Epithelial cell of esophagus (primary cell): ENCODE results near the gene EFCAB6.

Experiments used
- DNase-seq: peaks from one replicate; pipeline ENCODE4 v3.0.0; 2010; ENCODE audit warnings: low read depth
- H3K4me3 ChIP-seq: 2 replicates; pipeline ENCODE4 v1.5.1; 2011; ENCODE audit warnings: mild to moderate bottlenecking, low read length, control low read depth
- TF ChIP-seq, protein P1 (sequence below): IDR thresholded peaks from 2 replicates; pipeline ENCODE4 v1.5.1; 2011; ENCODE audit warnings: low read depth, mild to moderate bottlenecking, low read length, control low read depth, inconsistent platforms; ENCODE audit not compliant: insufficient read depth; ENCODE audit errors: missing control alignments

Gene EFCAB6

DNA sequence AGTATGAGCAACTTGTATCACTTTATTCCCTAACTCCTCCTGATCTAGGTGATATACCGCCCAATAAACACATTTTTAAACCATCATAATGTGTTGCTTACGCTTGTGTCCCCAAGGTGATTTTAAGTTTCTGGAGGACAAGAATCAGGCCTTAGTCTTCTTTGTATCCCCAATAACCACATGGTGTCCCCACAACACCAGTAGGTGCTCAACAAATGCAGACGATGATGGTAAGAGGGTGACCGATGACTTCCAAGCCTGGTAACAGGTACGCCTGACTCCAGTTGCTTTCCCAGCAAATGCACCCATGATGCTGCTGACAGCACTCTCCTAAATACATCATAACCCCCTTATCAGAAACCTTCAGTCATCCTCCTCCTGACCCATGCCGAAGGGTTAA lies 64.2 kb downstream of the EFCAB6 start:
- TF ChIP-seq, protein P1, sequence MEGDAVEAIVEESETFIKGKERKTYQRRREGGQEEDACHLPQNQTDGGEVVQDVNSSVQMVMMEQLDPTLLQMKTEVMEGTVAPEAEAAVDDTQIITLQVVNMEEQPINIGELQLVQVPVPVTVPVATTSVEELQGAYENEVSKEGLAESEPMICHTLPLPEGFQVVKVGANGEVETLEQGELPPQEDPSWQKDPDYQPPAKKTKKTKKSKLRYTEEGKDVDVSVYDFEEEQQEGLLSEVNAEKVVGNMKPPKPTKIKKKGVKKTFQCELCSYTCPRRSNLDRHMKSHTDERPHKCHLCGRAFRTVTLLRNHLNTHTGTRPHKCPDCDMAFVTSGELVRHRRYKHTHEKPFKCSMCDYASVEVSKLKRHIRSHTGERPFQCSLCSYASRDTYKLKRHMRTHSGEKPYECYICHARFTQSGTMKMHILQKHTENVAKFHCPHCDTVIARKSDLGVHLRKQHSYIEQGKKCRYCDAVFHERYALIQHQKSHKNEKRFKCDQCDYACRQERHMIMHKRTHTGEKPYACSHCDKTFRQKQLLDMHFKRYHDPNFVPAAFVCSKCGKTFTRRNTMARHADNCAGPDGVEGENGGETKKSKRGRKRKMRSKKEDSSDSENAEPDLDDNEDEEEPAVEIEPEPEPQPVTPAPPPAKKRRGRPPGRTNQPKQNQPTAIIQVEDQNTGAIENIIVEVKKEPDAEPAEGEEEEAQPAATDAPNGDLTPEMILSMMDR: no peak
- DNase-seq: no peak
- no peak overlapping the region for H3K4me3 ChIP-seq

DNA sequence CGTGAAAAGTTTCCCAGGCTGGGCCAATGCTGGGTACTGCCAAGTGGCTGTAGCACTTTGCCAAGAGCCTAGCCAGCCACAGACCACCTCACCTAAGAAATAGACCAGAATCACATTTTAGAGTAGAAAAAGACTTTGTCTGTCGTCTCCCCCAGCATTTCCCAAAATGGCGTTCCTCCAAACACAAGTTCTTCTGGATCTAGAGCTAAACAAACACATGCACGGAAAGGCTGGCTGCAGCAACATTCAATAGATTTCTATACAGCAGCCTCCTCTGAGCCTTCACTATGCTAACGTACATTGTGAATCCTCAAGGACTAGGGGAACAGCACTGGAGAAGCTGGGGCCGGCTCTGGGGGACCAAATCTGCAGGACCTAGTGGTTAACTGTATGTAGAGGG lies 65.0 kb downstream of the EFCAB6 start:
- H3K4me3 ChIP-seq: no peak overlapping the region
- TF ChIP-seq, protein P1: no peak
- DNase-seq: no peak

DNA sequence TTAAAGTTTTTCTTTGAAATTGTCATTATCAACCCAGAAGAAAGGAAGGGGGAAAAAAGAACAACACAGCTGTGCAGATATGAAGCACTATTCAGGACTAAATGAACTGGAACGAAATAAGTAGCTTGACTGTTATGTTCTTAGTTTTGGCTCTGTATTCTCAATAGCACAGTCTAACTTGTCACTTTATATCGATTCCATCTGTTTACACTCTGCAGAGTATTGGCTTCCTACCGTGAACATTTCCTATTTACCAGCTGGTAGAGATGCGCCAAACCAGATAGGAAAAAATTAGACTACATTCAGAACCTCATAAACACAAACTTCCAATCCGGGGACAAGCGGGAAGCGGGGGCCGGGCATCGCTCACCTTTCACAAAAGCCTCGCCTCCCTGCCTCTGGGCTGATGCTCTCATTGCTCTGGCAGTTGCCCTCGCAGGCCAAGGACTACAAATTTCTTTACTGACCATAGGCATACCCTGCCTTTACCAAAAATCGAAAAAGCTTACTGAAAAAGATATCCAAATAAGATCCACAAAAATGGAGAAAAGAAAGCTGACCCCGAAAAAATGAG lies 66.2 kb downstream of the EFCAB6 start:
- TF ChIP-seq, protein P1: no peak
- no peak for DNase-seq
- no peak overlapping the region for H3K4me3 ChIP-seq

DNA sequence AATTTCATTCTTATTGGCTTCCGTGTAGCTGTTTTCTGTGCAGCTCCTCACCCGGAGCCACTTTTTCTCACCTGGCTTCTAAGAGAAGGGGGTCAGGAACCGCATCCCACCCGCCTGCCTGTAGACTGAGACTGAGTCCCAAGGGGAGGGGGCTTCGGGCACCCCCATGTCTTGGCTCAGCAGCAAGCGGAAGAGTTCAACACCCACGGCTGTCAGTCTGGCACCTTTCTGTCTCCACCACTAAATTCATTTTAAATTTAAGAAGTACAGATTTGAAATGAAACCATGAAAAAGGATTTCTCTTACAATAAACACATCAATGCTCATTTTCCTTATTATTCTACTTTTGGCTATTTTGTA lies 66.7 kb downstream of the EFCAB6 start:
- no peak for DNase-seq
- TF ChIP-seq, protein P1: no peak
- no peak overlapping the region for H3K4me3 ChIP-seq

DNA sequence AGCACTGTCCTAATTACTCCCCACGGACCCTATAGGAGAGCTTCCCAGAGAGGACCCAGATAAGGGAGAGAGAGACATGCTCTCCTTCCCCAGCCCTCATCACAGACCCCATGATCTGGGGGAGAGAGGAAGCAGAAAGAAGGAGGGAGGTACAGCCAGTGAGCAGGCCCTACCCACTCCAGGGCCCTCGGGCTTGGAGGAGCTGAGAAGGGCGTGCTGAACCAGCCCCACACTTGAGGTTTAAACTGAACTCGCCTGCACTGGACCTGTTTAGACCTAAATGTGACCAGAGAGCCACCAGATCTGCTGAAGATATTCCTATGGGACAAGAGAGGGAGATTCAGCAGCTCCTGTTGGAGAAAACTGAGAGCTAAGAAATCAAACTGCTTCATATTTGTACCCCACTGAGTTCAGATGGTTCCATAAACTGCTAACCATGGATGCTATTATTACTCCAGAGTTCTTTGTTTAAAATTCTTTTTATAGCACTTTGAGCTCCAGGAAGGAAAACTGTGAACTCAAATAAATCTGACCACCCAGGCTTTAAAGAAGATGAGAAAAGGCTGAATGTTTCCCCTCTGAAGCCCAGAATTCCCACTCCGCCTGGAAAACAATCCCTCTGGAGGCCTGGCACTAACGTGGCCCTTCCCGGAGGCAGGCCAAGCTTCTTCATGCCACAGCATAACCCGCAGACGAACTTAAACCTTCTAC lies 67.2 kb downstream of the EFCAB6 start:
- H3K4me3 ChIP-seq: no peak overlapping the region
- TF ChIP-seq, protein P1: no peak
- no peak for DNase-seq

DNA sequence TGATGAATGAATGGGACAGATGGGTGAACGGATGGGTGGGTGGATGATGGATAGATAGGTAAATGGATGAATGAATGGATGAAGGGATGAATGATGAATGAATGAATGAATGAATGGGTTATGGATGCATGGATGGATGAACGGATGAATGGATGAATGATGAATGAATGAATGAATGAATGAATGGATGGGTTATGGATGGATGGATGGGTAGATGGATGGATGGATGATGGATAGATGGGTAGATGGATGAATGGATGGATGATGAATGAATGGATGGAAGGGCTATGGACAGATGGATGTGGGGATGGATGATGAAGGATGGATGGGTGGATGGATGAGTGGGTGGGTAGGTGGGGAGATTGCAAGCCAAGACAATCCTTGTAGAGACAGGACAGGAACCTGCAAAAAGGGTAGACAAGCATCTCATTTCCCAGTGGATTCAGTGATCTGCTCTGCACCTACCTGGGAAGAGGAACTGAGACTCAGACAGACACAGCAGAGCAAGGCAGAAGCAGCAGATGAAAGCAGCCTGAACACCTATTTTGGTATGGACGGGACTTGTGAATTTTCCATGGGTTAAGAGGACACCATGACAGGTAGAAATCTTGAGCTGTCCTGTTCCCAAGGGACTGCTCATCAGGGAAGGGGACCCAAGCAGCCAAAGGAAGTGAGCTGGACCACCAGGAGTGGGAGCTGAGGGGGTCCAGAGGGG lies 68.0 kb downstream of the EFCAB6 start:
- TF ChIP-seq, protein P1: no peak
- H3K4me3 ChIP-seq: no peak overlapping the region
- DNase-seq: no peak
